Activated T-cell treated with anti-CD3 and anti-CD28 coated beads, Interleukin-2, amount 50 U/mL, for 72 hours (primary cell): Measurements from ENCODE around the gene MECR. TPM values are rescaled to one million over a fixed set of nuclear protein-coding genes. Genes with fewer than 3 reads are reported as not detected.
"Not testable (repeated sequence)": the region's sequence is repeated elsewhere in the genome, so short reads cannot be mapped to it uniquely, and the experiment has no call there.

ENCODE experiments used
- ATAC-seq, 2 donors: fragments of 150-1000 bp; cut with Tn5 transposase; replicated peaks in 1 of 2; 2 replicates each; pipeline ENCODE4 v1.10.0; 2021; ENCODE audit warnings: moderate library complexity in 2 of 2, mild to moderate bottlenecking in 1 of 2
- DNase-seq, 2 donors: peaks; one replicate each; pipeline ENCODE4 v3.0.0; 2021 to 2022; ENCODE audit warnings: mixed read lengths in 1 of 2
- H3K27ac Mint-ChIP-seq: one replicate; pipeline ENCODE4 v1.8.0; 2022; ENCODE audit warnings: mild to moderate bottlenecking, moderate library complexity, mixed read lengths
- H3K27me3 Mint-ChIP-seq: one replicate; pipeline ENCODE4 v1.8.0; 2022; ENCODE audit warnings: low read depth, mixed read lengths
- H3K36me3 Mint-ChIP-seq, 2 donors: one replicate each; pipeline ENCODE4 v1.8.0; 2022; ENCODE audit warnings: mixed read lengths in 2 of 2, mild to moderate bottlenecking in 1 of 2; ENCODE audit not compliant: insufficient read depth in 2 of 2
- H3K4me1 Mint-ChIP-seq: one replicate; pipeline ENCODE4 v1.8.0; 2022; ENCODE audit warnings: low read depth, mixed read lengths
- H3K4me3 Mint-ChIP-seq, 2 donors: one replicate each; pipeline ENCODE4 v1.8.0; 2022; ENCODE audit warnings: mild to moderate bottlenecking in 2 of 2, mixed read lengths in 2 of 2, moderate library complexity in 2 of 2
- H3K9me3 Mint-ChIP-seq, 2 donors: one replicate each; pipeline ENCODE4 v1.8.0; 2022; ENCODE audit warnings: mixed read lengths in 2 of 2
- total RNA-seq, 2 donors: library from RNA; stranded (reverse); gene quantifications; one replicate each; pipeline ENCODE4 v1.2.3, GENCODE V29; 2022

Gene MECR
- total RNA-seq, 2 donors from 2014 or later, result 23.5 to 37.0 TPM

- not testable (repeated sequence) for H3K27me3 Mint-ChIP-seq, H3K27ac Mint-ChIP-seq, H3K9me3 Mint-ChIP-seq, H3K4me3 Mint-ChIP-seq, DNase-seq, H3K4me1 Mint-ChIP-seq, ATAC-seq, H3K36me3 Mint-ChIP-seq
Observed at GRCh38 chr1:29222260-29222659, 8.5 kb downstream of the MECR start.

GRCh38 chr1:29221296-29221695, 9.4 kb downstream of the MECR start:
- no peak overlapping the region for H3K27ac Mint-ChIP-seq
- no peaks in the 10 kb centered on the region for H3K9me3 Mint-ChIP-seq
- no peak for DNase-seq
- no peaks in the 10 kb centered on the region for H3K27me3 Mint-ChIP-seq
- no peaks in the 10 kb centered on the region for H3K4me1 Mint-ChIP-seq
- no peak overlapping the region for H3K4me3 Mint-ChIP-seq
- no peak for ATAC-seq
- peaks cover 0 to 3% of the 10 kb centered on the region in 2 donors for H3K36me3 Mint-ChIP-seq

GRCh38 chr1:29218223-29218622, 12.5 kb downstream of the MECR start:
- peaks cover 1 to 2% of the 10 kb centered on the region in 2 donors for H3K36me3 Mint-ChIP-seq
- no peaks in the 10 kb centered on the region for H3K27me3 Mint-ChIP-seq
- H3K9me3 Mint-ChIP-seq, result no peaks in the 10 kb centered on the region
- DNase-seq (no peak), ATAC-seq (no peak)
- H3K27ac Mint-ChIP-seq, result no peak overlapping the region
- no peak overlapping the region for H3K4me3 Mint-ChIP-seq
- no peaks in the 10 kb centered on the region for H3K4me1 Mint-ChIP-seq

- ATAC-seq, result no peak
- Mint-ChIP-seq H3K36me3 (peaks cover 1 to 5% of the 10 kb centered on the region in 2 donors), H3K27ac (no peak overlapping the region), H3K9me3 (no peaks in the 10 kb centered on the region), H3K4me3 (no peak overlapping the region), H3K4me1 (no peaks in the 10 kb centered on the region), H3K27me3 (no peaks in the 10 kb centered on the region)
- DNase-seq, result no peak
Observed at GRCh38 chr1:29217633-29218032, 13.1 kb downstream of the MECR start.

- H3K36me3 Mint-ChIP-seq, result peaks cover 3 to 7% of the 10 kb centered on the region in 2 donors
- no peak for ATAC-seq
- no peaks in the 10 kb centered on the region for H3K9me3 Mint-ChIP-seq
- H3K27me3 Mint-ChIP-seq, result no peaks in the 10 kb centered on the region
- H3K4me1 Mint-ChIP-seq, result no peaks in the 10 kb centered on the region
- H3K27ac Mint-ChIP-seq, result no peak overlapping the region
- H3K4me3 Mint-ChIP-seq, result no peak overlapping the region
- DNase-seq, result no peak
Observed at GRCh38 chr1:29213055-29213454, 17.7 kb downstream of the MECR start.

- Mint-ChIP-seq H3K4me1 (no peaks in the 10 kb centered on the region), H3K27me3 (no peaks in the 10 kb centered on the region), H3K9me3 (no peaks in the 10 kb centered on the region), H3K4me3 (no peak overlapping the region), H3K36me3 (peaks cover 3 to 7% of the 10 kb centered on the region in 2 donors), H3K27ac (no peak overlapping the region)
- no peak for DNase-seq
- ATAC-seq, result no peak
Observed at GRCh38 chr1:29211086-29212030, 19.4 kb downstream of the MECR start.

- no peak overlapping the region for H3K4me3 Mint-ChIP-seq
Observed at GRCh38 chr1:29210278-29211085, 20.3 kb downstream of the MECR start.

GRCh38 chr1:29209173-29209572, 21.6 kb downstream of the MECR start:
- H3K27me3 Mint-ChIP-seq, result no peaks in the 10 kb centered on the region

More at GRCh38 chr1:29210278-29211085, 20.3 kb downstream of the MECR start:
- H3K36me3 Mint-ChIP-seq, result peaks cover 3 to 7% of the 10 kb centered on the region in 2 donors
- no peaks in the 10 kb centered on the region for H3K4me1 Mint-ChIP-seq
- no peaks in the 10 kb centered on the region for H3K27me3 Mint-ChIP-seq
- ATAC-seq, result peak in 1 of 2 donors; percentile 32
- DNase-seq, result no peak
- H3K9me3 Mint-ChIP-seq, result no peaks in the 10 kb centered on the region
- H3K27ac Mint-ChIP-seq, result peak overlapping the region; percentile 14

GRCh38 chr1:29208442-29208841, 22.3 kb downstream of the MECR start:
- Mint-ChIP-seq H3K27ac (no peak overlapping the region), H3K36me3 (peaks cover 3 to 6% of the 10 kb centered on the region in 2 donors), H3K4me1 (no peaks in the 10 kb centered on the region), H3K27me3 (no peaks in the 10 kb centered on the region), H3K9me3 (no peaks in the 10 kb centered on the region), H3K4me3 (no peak overlapping the region)
- DNase-seq, result no peak
- ATAC-seq, result no peak

More at GRCh38 chr1:29209173-29209572, 21.6 kb downstream of the MECR start:
- no peak overlapping the region for H3K4me3 Mint-ChIP-seq
- peaks cover 2 to 7% of the 10 kb centered on the region in 2 donors for H3K36me3 Mint-ChIP-seq
- no peaks in the 10 kb centered on the region for H3K9me3 Mint-ChIP-seq
- DNase-seq (no peak), ATAC-seq (no peak)
- H3K4me1 Mint-ChIP-seq, result no peaks in the 10 kb centered on the region
- peak overlapping the region; percentile 3 for H3K27ac Mint-ChIP-seq

- Mint-ChIP-seq H3K36me3 (peaks cover 2% of the 10 kb centered on the region in 2 donors), H3K4me1 (peaks cover 17% of the 10 kb centered on the region), H3K27ac (peak overlapping the region; percentile 2), H3K27me3 (no peaks in the 10 kb centered on the region), H3K4me3 (no peak overlapping the region), H3K9me3 (no peaks in the 10 kb centered on the region)
- peak; percentile 92 to 94 for DNase-seq
- ATAC-seq, result peak; percentile 96 to 97
Observed at GRCh38 chr1:29202584-29203340, 28.0 kb downstream of the MECR start.

GRCh38 chr1:29202053-29202452, 28.7 kb downstream of the MECR start:
- no peaks in the 10 kb centered on the region for H3K27me3 Mint-ChIP-seq
- H3K4me1 Mint-ChIP-seq, result peaks cover 17% of the 10 kb centered on the region
- ATAC-seq (no peak), DNase-seq (no peak)
- H3K36me3 Mint-ChIP-seq, result peaks cover 2% of the 10 kb centered on the region in 2 donors
- no peaks in the 10 kb centered on the region for H3K9me3 Mint-ChIP-seq
- H3K27ac Mint-ChIP-seq, result peak overlapping the region; percentile 2
- no peak overlapping the region for H3K4me3 Mint-ChIP-seq

- Mint-ChIP-seq H3K36me3 (peaks cover 2% of the 10 kb centered on the region in 2 donors), H3K4me1 (peaks cover 17% of the 10 kb centered on the region), H3K4me3 (no peak overlapping the region), H3K9me3 (no peaks in the 10 kb centered on the region), H3K27ac (no peak overlapping the region), H3K27me3 (no peaks in the 10 kb centered on the region)
- DNase-seq (peak in 1 of 2 donors; percentile 11), ATAC-seq (peak in 1 of 2 donors; percentile 14)
Observed at GRCh38 chr1:29201595-29202051, 29.1 kb downstream of the MECR start.
